Measurements from ENCODE around the gene EHBP1L1. TPM values are rescaled to one million over a fixed set of nuclear protein-coding genes. Genes with fewer than 3 reads are reported as not detected.

The EHBP1L1 gene
- total RNA-seq, 6 donors from 2014 or later = 70.4 to 220 (median 133) TPM

- no peak for TF ChIP-seq POLR2AphosphoS5 (IDR thresholded peaks at IDR 0.05)
- no peak for TF ChIP-seq CTCF (IDR thresholded peaks at IDR 0.05)
- TF ChIP-seq EP300 (IDR thresholded peaks at IDR 0.05) = no peak
- TF ChIP-seq POLR2A (IDR thresholded peaks at IDR 0.05) = no peak
- WGBS, 2 donors = 73 to 84% methylated on average over 4 of the region's 4 CpGs
- H3K4me3 ChIP-seq = no peak overlapping the region
- ATAC-seq (ENCODE audit: low FRiP score in 2 of 2) (no peak), DNase-seq (no peak)
- H3K27me3 ChIP-seq = no peaks in the 10 kb centered on the region
- peaks cover 41 to 86% (median 52%) of the 10 kb centered on the region in 4 donors for H3K4me1 ChIP-seq
- H3K27ac ChIP-seq = peak overlapping the region; percentile 7 to 97 (median 90)
- H3K36me3 ChIP-seq = peaks cover 0 to 14% (median 5%) of the 10 kb centered on the region in 4 donors
- H3K9me3 ChIP-seq = no peaks in the 10 kb centered on the region
Measured at GRCh38 chr11:65554842-65555430, 20.9 kb upstream of the EHBP1L1 start.

- H3K27ac ChIP-seq = peak overlapping the region; percentile 7 to 97 (median 90)
- WGBS, 2 donors = 17 to 59% methylated on average over 1 to 6 of the region's 6 CpGs
- peaks cover 0 to 14% (median 5%) of the 10 kb centered on the region in 4 donors for H3K36me3 ChIP-seq
- H3K27me3 ChIP-seq = no peaks in the 10 kb centered on the region
- H3K4me3 ChIP-seq = no peak overlapping the region
- TF ChIP-seq EP300 (IDR thresholded peaks at IDR 0.05) (no peak), POLR2A (IDR thresholded peaks at IDR 0.05) (no peak), POLR2AphosphoS5 (IDR thresholded peaks at IDR 0.05) (no peak), CTCF (IDR thresholded peaks at IDR 0.05) (no peak)
- peaks cover 48 to 93% (median 58%) of the 10 kb centered on the region in 4 donors for H3K4me1 ChIP-seq
- DNase-seq (peak in 1 of 2 donors; percentile 48), ATAC-seq (ENCODE audit: low FRiP score in 2 of 2) (peak; percentile 1 to 11)
- no peaks in the 10 kb centered on the region for H3K9me3 ChIP-seq
Measured at GRCh38 chr11:65555693-65556231, 20.1 kb upstream of the EHBP1L1 start.

GRCh38 chr11:65556470-65557279 is 19.2 kb upstream of the EHBP1L1 start:
- DNase-seq (no peak), ATAC-seq (ENCODE audit: low FRiP score in 2 of 2) (no peak)
- 79 to 80% methylated on average over 11 of the region's 12 CpGs for WGBS, 2 donors
- Histone ChIP-seq H3K36me3 (peaks cover 0 to 10% (median 3%) of the 10 kb centered on the region in 4 donors), H3K27ac (peak overlapping the region; percentile 88 to 97 (median 92)), H3K4me3 (peak overlapping the region in 3 of 4 donors; percentile 56 to 66 (median 65)), H3K4me1 (peaks cover 45 to 89% (median 60%) of the 10 kb centered on the region in 4 donors), H3K9me3 (no peaks in the 10 kb centered on the region), H3K27me3 (no peaks in the 10 kb centered on the region)
- no peak for TF ChIP-seq EP300 (IDR thresholded peaks at IDR 0.05)
- no peak for TF ChIP-seq CTCF (IDR thresholded peaks at IDR 0.05)

GRCh38 chr11:65557280-65558001 is 18.4 kb upstream of the EHBP1L1 start:
- Histone ChIP-seq H3K4me1 (peaks cover 42 to 81% (median 57%) of the 10 kb centered on the region in 4 donors), H3K9me3 (no peaks in the 10 kb centered on the region), H3K36me3 (peaks cover 0 to 9% (median 1%) of the 10 kb centered on the region in 4 donors), H3K4me3 (peak overlapping the region; percentile 56 to 70 (median 66)), H3K27me3 (no peaks in the 10 kb centered on the region), H3K27ac (peak overlapping the region; percentile 88 to 97 (median 92))
- WGBS, 2 donors = 6 to 7% methylated on average over 8 to 17 of the region's 47 CpGs
- no peak for TF ChIP-seq CTCF (IDR thresholded peaks at IDR 0.05)
- TF ChIP-seq POLR2AphosphoS5 (IDR thresholded peaks at IDR 0.05) = no peak
- TF ChIP-seq EP300 (IDR thresholded peaks at IDR 0.05) = no peak
- TF ChIP-seq POLR2A (IDR thresholded peaks at IDR 0.05) = no peak
- ATAC-seq (ENCODE audit: low FRiP score in 2 of 2) (no peak), DNase-seq (peak in 1 of 2 donors; percentile 90)
